Mesothelial cell of epicardium (in vitro differentiated cells): Measurements from ENCODE around the gene METTL3. TPM values are rescaled to one million over a fixed set of nuclear protein-coding genes. Genes with fewer than 3 reads are reported as not detected.

Experiments used
- DNase-seq, 2 experiments: peaks; one replicate each; pipeline ENCODE4 v3.0.0; 2021; ENCODE audit warnings: low spot score in 2 of 2; ENCODE audit not compliant: unreplicated experiment in 2 of 2
- H3K27ac Mint-ChIP-seq: 2 replicates; pipeline ENCODE4 v1.8.0; 2021; ENCODE audit warnings: mixed read lengths
- H3K27me3 Mint-ChIP-seq: 2 replicates; pipeline ENCODE4 v1.8.0; 2021; ENCODE audit warnings: low read depth, mixed read lengths
- H3K36me3 Mint-ChIP-seq: 2 replicates; pipeline ENCODE4 v1.8.0; 2021; ENCODE audit warnings: mixed read lengths
- H3K4me1 Mint-ChIP-seq: 2 replicates; pipeline ENCODE4 v1.8.0; 2021; ENCODE audit warnings: mixed read lengths
- H3K4me3 Mint-ChIP-seq: 2 replicates; pipeline ENCODE4 v1.8.0; 2021; ENCODE audit warnings: mild to moderate bottlenecking, moderate library complexity, mixed read lengths
- H3K9me3 Mint-ChIP-seq: 2 replicates; pipeline ENCODE4 v1.8.0; 2021; ENCODE audit warnings: mixed read lengths
- total RNA-seq: library from RNA; stranded (reverse); gene quantifications from 3 replicates; pipeline ENCODE4 v1.2.1, GENCODE V29; 2021
- TF ChIP-seq, protein P1 (sequence below): fragments of 200-600 bp; sonication (generic); IDR thresholded peaks from one replicate; pipeline ENCODE4 v1.5.0; 2021; ENCODE audit warnings: antibody characterized with exemption; ENCODE audit not compliant: unreplicated experiment

Gene METTL3
- total RNA-seq, 1 donor from 2014 or later: 74.4 TPM

DNA sequence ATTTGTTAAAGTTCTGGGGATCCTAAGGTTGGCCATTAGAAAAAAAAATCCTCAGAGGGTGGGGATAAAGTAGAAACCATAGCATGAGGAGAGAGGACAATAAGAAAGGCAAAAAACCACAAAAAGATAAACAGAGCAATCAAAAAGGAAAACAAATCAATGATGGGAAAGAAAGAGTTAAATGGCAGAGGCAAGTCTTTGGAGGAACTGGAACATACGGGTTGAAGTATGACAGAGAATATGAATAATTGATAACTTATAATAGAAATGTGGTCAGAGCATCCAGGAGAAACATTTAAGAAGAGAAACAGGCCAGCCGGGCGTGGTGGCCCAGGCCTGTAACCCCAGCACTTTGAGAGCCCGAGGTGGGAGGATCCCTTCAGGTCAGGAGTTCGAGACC lies 32.8 kb upstream of the METTL3 start:
- Mint-ChIP-seq H3K27ac (peak overlapping the region; percentile 93), H3K9me3 (no peaks in the 10 kb centered on the region), H3K27me3 (no peaks in the 10 kb centered on the region), H3K4me3 (peak overlapping the region; percentile 26), H3K4me1 (peaks cover 14% of the 10 kb centered on the region), H3K36me3 (no peaks in the 10 kb centered on the region)
- no peak for DNase-seq
- TF ChIP-seq, protein P1, sequence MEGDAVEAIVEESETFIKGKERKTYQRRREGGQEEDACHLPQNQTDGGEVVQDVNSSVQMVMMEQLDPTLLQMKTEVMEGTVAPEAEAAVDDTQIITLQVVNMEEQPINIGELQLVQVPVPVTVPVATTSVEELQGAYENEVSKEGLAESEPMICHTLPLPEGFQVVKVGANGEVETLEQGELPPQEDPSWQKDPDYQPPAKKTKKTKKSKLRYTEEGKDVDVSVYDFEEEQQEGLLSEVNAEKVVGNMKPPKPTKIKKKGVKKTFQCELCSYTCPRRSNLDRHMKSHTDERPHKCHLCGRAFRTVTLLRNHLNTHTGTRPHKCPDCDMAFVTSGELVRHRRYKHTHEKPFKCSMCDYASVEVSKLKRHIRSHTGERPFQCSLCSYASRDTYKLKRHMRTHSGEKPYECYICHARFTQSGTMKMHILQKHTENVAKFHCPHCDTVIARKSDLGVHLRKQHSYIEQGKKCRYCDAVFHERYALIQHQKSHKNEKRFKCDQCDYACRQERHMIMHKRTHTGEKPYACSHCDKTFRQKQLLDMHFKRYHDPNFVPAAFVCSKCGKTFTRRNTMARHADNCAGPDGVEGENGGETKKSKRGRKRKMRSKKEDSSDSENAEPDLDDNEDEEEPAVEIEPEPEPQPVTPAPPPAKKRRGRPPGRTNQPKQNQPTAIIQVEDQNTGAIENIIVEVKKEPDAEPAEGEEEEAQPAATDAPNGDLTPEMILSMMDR: no peak

DNA sequence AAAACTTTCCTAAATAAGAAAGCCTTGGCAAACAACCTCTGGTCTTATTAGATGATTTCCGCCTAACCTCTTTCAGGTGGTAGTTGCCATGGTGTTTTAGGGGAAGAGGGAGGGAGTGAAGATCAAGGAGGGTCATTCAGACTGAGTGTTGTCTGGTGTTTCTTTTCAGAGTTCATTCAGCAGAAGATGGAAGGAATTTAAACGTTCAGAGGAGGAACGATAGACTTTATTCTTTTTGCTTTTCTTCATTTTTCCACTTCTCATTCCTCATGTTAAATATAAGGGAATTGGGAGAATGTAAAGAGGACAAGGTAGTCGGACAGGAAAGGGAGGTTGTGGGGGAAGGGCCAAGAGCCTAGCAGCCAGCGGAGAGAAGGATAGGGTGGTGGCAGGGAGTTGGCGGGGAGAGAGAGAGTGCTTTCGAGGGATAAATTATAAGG lies 32.4 kb upstream of the METTL3 start:
- Mint-ChIP-seq H3K4me3 (peak overlapping the region; percentile 26), H3K4me1 (peaks cover 14% of the 10 kb centered on the region), H3K36me3 (no peaks in the 10 kb centered on the region), H3K27me3 (no peaks in the 10 kb centered on the region), H3K27ac (peak overlapping the region; percentile 93), H3K9me3 (no peaks in the 10 kb centered on the region)
- DNase-seq: no peak
- TF ChIP-seq, protein P1: no peak

DNA sequence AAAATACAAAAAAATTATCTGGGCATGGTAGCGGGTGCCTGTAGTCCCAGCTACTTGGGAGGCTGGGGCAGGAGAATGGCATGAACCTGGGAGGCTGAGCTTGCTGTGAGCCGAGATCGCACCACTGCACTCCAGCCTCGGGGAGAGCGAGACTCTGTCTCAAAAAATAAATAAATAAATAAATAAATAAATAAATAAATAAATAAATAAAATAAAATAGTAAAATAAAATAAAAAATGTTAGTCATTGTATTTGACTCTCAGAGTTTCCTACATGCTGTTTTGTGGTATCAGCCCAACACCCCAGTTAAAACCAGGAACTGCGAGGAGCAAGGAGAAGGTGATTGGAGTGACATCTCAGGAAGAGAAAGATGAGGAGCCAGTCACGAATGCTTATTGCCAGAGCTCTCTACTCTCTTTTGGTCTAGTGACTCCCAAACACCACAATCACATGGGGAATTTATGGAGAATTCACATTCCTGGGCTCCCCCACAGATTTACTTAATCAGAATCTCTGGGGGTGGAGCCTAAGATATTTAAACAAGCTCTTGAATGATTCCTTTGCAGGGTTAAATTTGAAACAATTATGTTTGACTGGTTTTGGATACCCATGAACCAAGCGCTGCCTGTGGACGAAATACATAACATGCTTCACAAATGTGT lies 30.4 kb upstream of the METTL3 start:
- H3K36me3 Mint-ChIP-seq: no peaks in the 10 kb centered on the region
- H3K4me3 Mint-ChIP-seq: no peak overlapping the region
- DNase-seq: no peak
- no peak overlapping the region for H3K27ac Mint-ChIP-seq
- peaks cover 19% of the 10 kb centered on the region for H3K4me1 Mint-ChIP-seq
- H3K9me3 Mint-ChIP-seq: no peaks in the 10 kb centered on the region
- TF ChIP-seq, protein P1: no peak
- H3K27me3 Mint-ChIP-seq: peaks cover 5% of the 10 kb centered on the region

DNA sequence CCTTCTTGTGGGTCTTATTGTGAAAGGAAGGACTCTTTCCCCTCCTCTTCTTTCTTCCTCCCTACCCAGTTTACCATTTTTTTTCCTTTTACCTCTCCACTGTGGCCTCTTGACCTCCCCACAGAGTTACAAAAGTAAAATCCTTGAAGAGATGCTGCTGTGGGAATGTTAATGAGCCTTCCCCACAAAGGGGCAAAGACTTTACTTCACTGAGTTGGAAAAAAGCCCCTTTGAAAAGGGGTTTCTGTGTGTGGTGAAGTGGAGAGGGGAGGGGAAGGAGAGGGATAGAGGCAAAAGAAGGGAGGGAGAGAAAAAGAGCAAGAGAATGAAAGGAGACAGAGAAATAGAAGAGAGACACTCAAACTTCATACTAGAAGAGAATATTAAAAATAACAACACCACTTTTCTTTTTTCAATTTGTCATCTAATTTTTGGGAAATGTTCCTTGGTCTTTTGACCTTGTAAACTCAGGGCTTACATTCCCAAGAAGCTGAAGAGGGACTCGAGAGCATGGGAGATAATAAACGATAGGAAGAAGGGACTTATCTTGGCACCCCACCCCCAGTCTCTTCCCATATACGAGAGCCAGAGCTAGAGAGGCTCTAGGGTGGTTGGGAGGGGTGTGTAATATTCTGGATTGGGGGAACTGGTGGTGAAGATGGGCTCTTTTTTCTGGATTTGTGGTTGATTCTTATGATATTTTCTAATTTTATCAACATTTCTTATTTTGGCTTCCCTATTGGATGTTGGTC lies 28.2 kb upstream of the METTL3 start:
- H3K27me3 Mint-ChIP-seq: peaks cover 22% of the 10 kb centered on the region
- no peak for DNase-seq
- no peaks in the 10 kb centered on the region for H3K9me3 Mint-ChIP-seq
- peaks cover 26% of the 10 kb centered on the region for H3K4me1 Mint-ChIP-seq
- no peaks in the 10 kb centered on the region for H3K36me3 Mint-ChIP-seq
- TF ChIP-seq, protein P1: no peak
- no peak overlapping the region for H3K27ac Mint-ChIP-seq
- H3K4me3 Mint-ChIP-seq: no peak overlapping the region

DNA sequence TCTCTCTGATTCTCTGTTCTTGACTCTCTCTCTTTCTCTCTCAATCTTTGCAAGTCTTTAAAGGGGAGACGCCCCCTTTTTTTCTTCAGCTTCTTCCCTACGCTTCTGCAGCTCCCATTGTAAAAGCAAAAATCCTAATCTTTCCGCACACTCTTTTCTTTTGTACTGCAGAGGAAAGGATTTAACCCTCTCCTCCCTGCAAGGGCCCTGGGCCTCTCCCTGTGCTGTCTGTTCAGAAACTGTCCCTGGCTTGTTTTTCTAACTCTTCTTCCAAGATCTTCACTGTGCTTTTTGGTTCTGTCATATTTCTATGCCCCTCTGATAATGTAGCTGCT lies 25.9 kb upstream of the METTL3 start:
- H3K4me1 Mint-ChIP-seq: peaks cover 12% of the 10 kb centered on the region
- H3K27ac Mint-ChIP-seq: peak overlapping the region; percentile 37
- TF ChIP-seq, protein P1: no peak
- peaks cover 28% of the 10 kb centered on the region for H3K27me3 Mint-ChIP-seq
- no peaks in the 10 kb centered on the region for H3K36me3 Mint-ChIP-seq
- DNase-seq: no peak
- no peaks in the 10 kb centered on the region for H3K9me3 Mint-ChIP-seq
- peak overlapping the region; percentile 84 for H3K4me3 Mint-ChIP-seq
